DOHH2 (cell line): ENCODE measurements around the gene HABP2.

Experiments
- EZH2phosphoT487 ChIP-seq: fragments of 200-600 bp; sonication (generic); IDR thresholded peaks from 2 replicates; pipeline ENCODE4 v1.6.1; 2017; ENCODE audit warnings: borderline replicate concordance, mild to moderate bottlenecking, antibody characterized with exemption, low read length, moderate library complexity, mixed read lengths
- TF ChIP-seq, protein P1 (sequence below): fragments of 200-600 bp; sonication (generic); IDR thresholded peaks from one replicate; pipeline ENCODE4 v1.5.1; 2014; ENCODE audit warnings: antibody characterized with exemption, mild to moderate bottlenecking, low read depth, low read length; ENCODE audit not compliant: poor library complexity, severe bottlenecking

- TF ChIP-seq, protein P1, sequence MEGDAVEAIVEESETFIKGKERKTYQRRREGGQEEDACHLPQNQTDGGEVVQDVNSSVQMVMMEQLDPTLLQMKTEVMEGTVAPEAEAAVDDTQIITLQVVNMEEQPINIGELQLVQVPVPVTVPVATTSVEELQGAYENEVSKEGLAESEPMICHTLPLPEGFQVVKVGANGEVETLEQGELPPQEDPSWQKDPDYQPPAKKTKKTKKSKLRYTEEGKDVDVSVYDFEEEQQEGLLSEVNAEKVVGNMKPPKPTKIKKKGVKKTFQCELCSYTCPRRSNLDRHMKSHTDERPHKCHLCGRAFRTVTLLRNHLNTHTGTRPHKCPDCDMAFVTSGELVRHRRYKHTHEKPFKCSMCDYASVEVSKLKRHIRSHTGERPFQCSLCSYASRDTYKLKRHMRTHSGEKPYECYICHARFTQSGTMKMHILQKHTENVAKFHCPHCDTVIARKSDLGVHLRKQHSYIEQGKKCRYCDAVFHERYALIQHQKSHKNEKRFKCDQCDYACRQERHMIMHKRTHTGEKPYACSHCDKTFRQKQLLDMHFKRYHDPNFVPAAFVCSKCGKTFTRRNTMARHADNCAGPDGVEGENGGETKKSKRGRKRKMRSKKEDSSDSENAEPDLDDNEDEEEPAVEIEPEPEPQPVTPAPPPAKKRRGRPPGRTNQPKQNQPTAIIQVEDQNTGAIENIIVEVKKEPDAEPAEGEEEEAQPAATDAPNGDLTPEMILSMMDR: no peak
- TF ChIP-seq EZH2phosphoT487: no peak
These were observed 23.3 kb upstream of the HABP2 start for GRCh38 chr10:113529575-113529974.
